IMR-90 (cell line): ENCODE measurements around the gene CYCS. TPM values are rescaled to one million over a fixed set of nuclear protein-coding genes. Genes with fewer than 3 reads are reported as not detected.

Source experiments
- ATAC-seq: fragments of 200-7000 bp; cut with Tn5 transposase; 2 replicates; pipeline ENCODE4 v1.9.1; 2020; ENCODE audit warnings: low read depth, mild to moderate bottlenecking, moderate library complexity
- BruUV-seq: library from RNA; stranded (reverse); fragments of 400-500 nt; replicated peaks from 2 replicates; lab custom pipeline; 2021; lab: Mats Ljungman, UMichigan
- CTCF ChIA-PET: fragments of 300-600 bp; formaldehyde crosslinking; extraction: SDS; loops from one replicate; lab custom pipeline; 2021; ENCODE audit warnings: antibody characterized with exemption; lab: Yijun Ruan, JAX
- POLR2A ChIA-PET: fragments of 300-600 bp; sonication (Branson Sonifier 250); formaldehyde crosslinking; loops from one replicate; lab custom pipeline; 2022; ENCODE audit warnings: antibody characterized with exemption; ENCODE audit not compliant: unreplicated experiment; lab: Charles Lee
- DNase-seq: peaks from one replicate; pipeline ENCODE4 v3.0.0; 2013
- H2AFZ ChIP-seq: replicated peaks from 2 replicates; pipeline ENCODE3; 2013; ENCODE audit warnings: low read length, mild to moderate bottlenecking; ENCODE audit not compliant: poor library complexity
- H2AK5ac ChIP-seq: 2 replicates; pipeline ENCODE4 v1.6.1; 2013; ENCODE audit warnings: low read depth, low read length, inconsistent platforms
- H2AK9ac ChIP-seq: replicated peaks from 2 replicates; pipeline ENCODE3; 2013; ENCODE audit warnings: mild to moderate bottlenecking, low read depth, low read length, moderate library complexity; ENCODE audit not compliant: poor library complexity
- H2BK120ac ChIP-seq: 2 replicates; pipeline ENCODE4 v1.6.1; 2013; ENCODE audit warnings: low read depth, low read length, inconsistent platforms
- H2BK15ac ChIP-seq: 3 replicates; pipeline ENCODE4 v1.6.1; 2013; ENCODE audit warnings: low read depth, low read length, inconsistent platforms
- H2BK20ac ChIP-seq: 2 replicates; pipeline ENCODE4 v1.6.1; 2013; ENCODE audit warnings: low read depth, mild to moderate bottlenecking, inconsistent platforms, low read length, moderate library complexity
- H2BK5ac ChIP-seq: 2 replicates; pipeline ENCODE4 v1.6.1; 2013; ENCODE audit warnings: mild to moderate bottlenecking, low read depth, low read length, inconsistent platforms; ENCODE audit not compliant: poor library complexity, severe bottlenecking
- H3K14ac ChIP-seq: replicated peaks from 2 replicates; pipeline ENCODE4 v1.6.1; 2013; ENCODE audit warnings: low read depth, low read length, inconsistent platforms
- H3K18ac ChIP-seq: 2 replicates; pipeline ENCODE4 v1.6.1; 2013; ENCODE audit warnings: low read depth, low read length, control low read depth
- H3K23ac ChIP-seq: 2 replicates; pipeline ENCODE4 v1.6.1; 2013; ENCODE audit warnings: low read depth, low read length, inconsistent platforms
- H3K27ac ChIP-seq: 2 replicates; pipeline ENCODE4 v1.5.1; 2013; ENCODE audit warnings: mild to moderate bottlenecking, control low read depth, low read length; ENCODE audit not compliant: insufficient read depth
- H3K27me3 ChIP-seq: 2 replicates; pipeline ENCODE4 v1.6.1; 2013; ENCODE audit warnings: low read length; ENCODE audit not compliant: control insufficient read depth, insufficient read depth
- H3K36me3 ChIP-seq: 2 replicates; pipeline ENCODE4 v1.6.1; 2013; ENCODE audit warnings: low read length, mixed read lengths; ENCODE audit not compliant: control insufficient read depth, insufficient read depth
- H3K4ac ChIP-seq: 2 replicates; pipeline ENCODE4 v1.6.1; 2013; ENCODE audit warnings: low read depth, low read length, inconsistent platforms
- H3K4me1 ChIP-seq: 2 replicates; pipeline ENCODE4 v1.6.1; 2013; ENCODE audit warnings: low read length, mixed read lengths; ENCODE audit not compliant: control insufficient read depth, insufficient read depth
- H3K4me2 ChIP-seq: 2 replicates; pipeline ENCODE4 v1.6.1; 2013; ENCODE audit warnings: low read depth, mild to moderate bottlenecking, control low read depth, low read length, moderate library complexity
- H3K4me3 ChIP-seq: 2 replicates; pipeline ENCODE4 v1.5.1; 2013; ENCODE audit warnings: low read depth, mild to moderate bottlenecking, control low read depth, low read length, moderate library complexity; ENCODE audit not compliant: insufficient read depth
- H3K56ac ChIP-seq: 2 replicates; pipeline ENCODE4 v1.6.1; 2013; ENCODE audit warnings: low read length, inconsistent platforms; ENCODE audit not compliant: insufficient read depth; ENCODE audit errors: extremely low read depth
- H3K79me1 ChIP-seq, 2 experiments: 2 replicates each; pipeline ENCODE4 v1.6.1; 2013; ENCODE audit warnings: low read length in 2 of 2, inconsistent platforms in 1 of 2, low read depth in 1 of 2
- H3K9ac ChIP-seq: 2 replicates; pipeline ENCODE4 v1.6.1; 2013; ENCODE audit warnings: low read depth, low read length, control low read depth
- H3K9me1 ChIP-seq: 2 replicates; pipeline ENCODE4 v1.6.1; 2013; ENCODE audit warnings: low read length, inconsistent platforms; ENCODE audit not compliant: insufficient read depth
- H3K9me3 ChIP-seq: 2 replicates; pipeline ENCODE4 v1.6.1; 2013; ENCODE audit warnings: low read length; ENCODE audit not compliant: control insufficient read depth, insufficient read depth
- H4K20me1 ChIP-seq: 2 replicates; pipeline ENCODE4 v1.6.1; 2013; ENCODE audit warnings: low read length, inconsistent platforms; ENCODE audit not compliant: insufficient read depth
- H4K5ac ChIP-seq: 2 replicates; pipeline ENCODE4 v1.6.1; 2013; ENCODE audit warnings: mild to moderate bottlenecking, low read depth, low read length, control low read depth
- H4K8ac ChIP-seq, 2 experiments: 2 replicates each; pipeline ENCODE4 v1.6.1; 2013; ENCODE audit warnings: low read depth in 2 of 2, low read length in 2 of 2, control low read depth in 1 of 2, inconsistent platforms in 1 of 2
- H4K91ac ChIP-seq: 2 replicates; pipeline ENCODE4 v1.6.1; 2013; ENCODE audit warnings: low read depth, low read length, inconsistent platforms; ENCODE audit not compliant: insufficient read depth
- BHLHE40 ChIP-seq: fragments of 150-350 bp; IDR thresholded peaks from 2 replicates; pipeline ENCODE4 v1.6.1; 2016; ENCODE audit warnings: mild to moderate bottlenecking, low read depth, low read length
- CEBPB ChIP-seq: IDR thresholded peaks from 2 replicates; pipeline ENCODE4 v1.6.1; 2012; ENCODE audit warnings: low read depth, low read length, improper control_type of control experiment
- NFE2L2 ChIP-seq: fragments of 150-350 bp; IDR thresholded peaks from 2 replicates; pipeline ENCODE4 v1.6.1; 2016; ENCODE audit warnings: low read depth, mild to moderate bottlenecking, low read length
- WGBS, 2 experiments: methylation state at CpG; one replicate each; pipeline versions ENCODE4 v1.1.5 to v1.1.7; 2013; ENCODE audit warnings: missing lambda C conversion rate in 2 of 2; ENCODE audit not compliant: insufficient read length in 1 of 2; ENCODE audit errors: extremely low coverage in 2 of 2; 5-methylcytosine and 5-hydroxymethylcytosine counted together
- dilution Hi-C: fragments of 300-500 bp; cut with HindIII; formaldehyde crosslinking; loops from one replicate; pipeline ENCODE4 v1.14.3; 2018; ENCODE audit warnings: low sequenced_read_pairs; ENCODE audit not compliant: unreplicated experiment
- in situ Hi-C: fragments of 300-500 bp; cut with MboI; formaldehyde crosslinking; loops from 3 replicates; pipeline ENCODE4 v1.14.3; 2019; ENCODE audit warnings: low sequenced_read_pairs, inconsistent platforms, mixed read lengths
- intact Hi-C: fragments of 100-400 bp; cut with micrococcal nuclease; formaldehyde crosslinking; loops from 2 replicates; pipeline ENCODE4 v1.10.0; 2022
- polyA plus RNA-seq, 3 experiments: library from polyadenylated mRNA; depleted of rRNA; stranded (reverse); fragments of >200 nt; gene quantifications; 2 replicates each; pipeline ENCODE4 v1.2.3, GENCODE V29; 2012; ENCODE audit warnings: low replicate concordance in 1 of 3
- total RNA-seq: library from RNA; depleted of rRNA; stranded (reverse); fragments of >200 nt; gene quantifications from 2 replicates; pipeline ENCODE4 v1.2.3, GENCODE V29; 2012

CYCS gene
- total and polyA plus RNA-seq, 2 of the 4 experiments (the other 2 are of a cell fraction) = 22.9 to 59.0 TPM

DNA sequence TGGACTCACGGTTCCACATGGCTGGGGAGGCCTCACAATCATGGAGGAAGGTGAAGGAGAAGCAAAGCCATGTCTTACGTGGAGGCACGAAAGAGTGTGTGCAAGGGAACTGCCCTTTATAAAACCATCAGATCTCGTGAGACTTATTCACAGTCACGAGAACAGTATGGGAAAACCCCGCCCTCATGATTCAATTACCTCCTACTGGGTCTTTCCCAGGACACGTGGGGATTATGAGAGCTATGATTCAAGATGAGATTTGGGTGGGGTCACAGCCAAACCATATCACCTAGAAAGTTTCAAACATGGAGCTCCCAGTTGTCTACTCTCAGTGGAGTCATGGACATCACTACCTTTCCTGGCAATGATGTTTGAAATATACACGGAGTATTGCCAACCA lies 49.6 kb downstream of the CYCS start:
- no peak overlapping the region for H3K9ac ChIP-seq
- H4K8ac ChIP-seq = no peak overlapping the region
- no peak overlapping the region for H2BK20ac ChIP-seq
- no peak for ATAC-seq
- no peak for TF ChIP-seq CEBPB
- no peak for TF ChIP-seq NFE2L2
- TF ChIP-seq BHLHE40 = no peak
- ChIA-PET CTCF (interaction anchor here (1.5 kb wide), 1 partner anchor 22 kb away, joined by 4 read pairs; no protein-coding TSS in a partner anchor), POLR2A (no interaction called here)
- H3K4me1 ChIP-seq = peaks cover 2% of the 10 kb centered on the region; the same call in 1 of the 2 replicates
- intact Hi-C loops (loop anchor here (10.0 kb wide), 1 partner anchor 181 kb away; no protein-coding TSS in a partner anchor), in situ Hi-C loops (no loop called here), dilution Hi-C loops (loop anchor here (25.0 kb wide), 1 partner anchor 263 kb away; no protein-coding TSS in a partner anchor)
- H3K36me3 ChIP-seq = no peaks in the 10 kb centered on the region
- H4K5ac ChIP-seq = no peak overlapping the region
- H4K91ac ChIP-seq = no peak overlapping the region
- no peak overlapping the region for H3K18ac ChIP-seq
- no peak overlapping the region for H2BK120ac ChIP-seq
- 83% methylated on average over 1 of the region's 8 CpGs; no CpG with 5 or more reads in 1 of the 2 experiments for WGBS, 2 experiments
- H3K14ac ChIP-seq = no peak overlapping the region
- no peak overlapping the region for H3K27ac ChIP-seq
- no peak overlapping the region for H2AK9ac ChIP-seq
- no peak overlapping the region for H2BK15ac ChIP-seq
- no peaks in the 10 kb centered on the region for H3K9me3 ChIP-seq
- peak; percentile 8 for DNase-seq
- H2AK5ac ChIP-seq = no peak overlapping the region
- no peaks in the 10 kb centered on the region for H4K20me1 ChIP-seq
- no peaks in the 10 kb centered on the region for H3K27me3 ChIP-seq
- no TSS peak for BruUV-seq
- H3K9me1 ChIP-seq = no peaks in the 10 kb centered on the region
- H3K4ac ChIP-seq = no peak overlapping the region
- no peak overlapping the region for H3K4me3 ChIP-seq
- H2AFZ ChIP-seq = no peak overlapping the region
- no peak overlapping the region for H3K23ac ChIP-seq
- no peak overlapping the region for H3K56ac ChIP-seq
- no peaks in the 10 kb centered on the region for H3K79me1 ChIP-seq
- no peak overlapping the region for H2BK5ac ChIP-seq
- H3K4me2 ChIP-seq = no peak overlapping the region
